PC-9 (cell line): Measurements from ENCODE around the gene UGT1A7.

ENCODE experiments used
- CTCF ChIP-seq: fragments of 200-600 bp; sonication (generic); conservative IDR thresholded peaks from 2 replicates; pipeline ENCODE4 v1.6.1; 2017; ENCODE audit warnings: mixed run types, antibody characterized with exemption, mild to moderate bottlenecking, moderate library complexity
- EZH2 ChIP-seq: fragments of 200-600 bp; sonication (generic); IDR thresholded peaks from 2 replicates; pipeline ENCODE4 v1.8.0; 2017; ENCODE audit warnings: antibody characterized with exemption, low read depth

DNA sequence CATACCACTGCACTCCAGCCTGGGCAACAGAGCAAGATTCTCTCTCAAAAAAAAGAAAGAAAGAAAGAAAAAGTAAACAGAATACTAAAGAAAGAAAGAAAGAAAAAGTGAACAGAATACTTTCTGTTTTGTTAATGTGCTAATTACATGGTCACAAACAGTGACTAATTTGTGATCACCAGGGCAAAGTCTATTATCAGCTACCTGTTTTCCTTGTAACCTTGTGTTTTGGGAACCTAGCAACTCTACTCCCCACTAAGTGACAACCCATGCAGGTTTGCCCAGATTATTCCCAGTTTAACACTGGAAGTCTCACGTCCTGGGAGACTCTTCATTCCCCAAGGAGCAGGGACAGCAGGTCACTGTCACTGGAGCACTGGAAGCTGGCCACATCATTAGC is 26.7 kb upstream of the UGT1A7 start:
- TF ChIP-seq EZH2 (no peak), CTCF (no peak)
